Measurements from ENCODE around the gene LRRC72.

DNA sequence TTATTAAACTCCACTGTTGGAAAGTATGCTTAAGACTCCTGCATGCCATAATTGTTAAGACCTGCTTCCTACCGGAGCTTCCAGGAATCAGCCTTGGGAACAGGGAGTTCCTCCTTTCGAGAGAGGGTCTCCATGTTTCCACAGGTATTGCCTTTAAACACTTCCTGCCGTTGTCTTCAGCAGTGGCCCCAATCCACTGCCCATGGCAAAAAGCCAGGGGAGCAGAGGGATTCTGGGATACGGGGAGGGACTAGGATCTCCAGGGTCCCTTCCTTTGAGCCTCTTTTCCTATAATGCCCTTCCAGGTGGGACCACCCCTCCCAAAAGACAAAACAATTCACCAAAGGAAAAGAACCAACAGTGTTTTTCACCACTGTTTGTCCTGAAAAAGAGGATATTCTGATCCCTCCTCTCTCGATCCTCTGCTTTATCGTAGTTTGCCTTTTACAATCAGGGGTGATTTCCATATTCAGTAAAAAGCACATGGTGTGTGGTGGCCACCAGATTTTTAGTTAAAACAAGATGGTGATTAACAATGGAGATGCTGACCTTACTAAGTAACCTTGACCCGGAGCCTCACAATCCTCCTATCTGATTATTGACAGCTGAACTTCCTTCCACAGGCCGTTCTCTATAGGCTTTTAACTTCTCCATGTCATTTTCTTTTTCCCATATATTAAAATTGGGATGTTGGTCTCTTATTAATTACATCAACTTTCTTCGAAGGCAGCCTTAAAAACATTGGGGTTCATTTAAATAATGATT lies 36.0 kb downstream of the LRRC72 start:
- TF ChIP-seq CSDC2 (CRISPR knock-in tag; IDR thresholded peaks at IDR 0.05): no peak
- no peak for TF ChIP-seq ZFP3 (CRISPR knock-in tag; IDR thresholded peaks at IDR 0.05)
- TF ChIP-seq, protein P1, sequence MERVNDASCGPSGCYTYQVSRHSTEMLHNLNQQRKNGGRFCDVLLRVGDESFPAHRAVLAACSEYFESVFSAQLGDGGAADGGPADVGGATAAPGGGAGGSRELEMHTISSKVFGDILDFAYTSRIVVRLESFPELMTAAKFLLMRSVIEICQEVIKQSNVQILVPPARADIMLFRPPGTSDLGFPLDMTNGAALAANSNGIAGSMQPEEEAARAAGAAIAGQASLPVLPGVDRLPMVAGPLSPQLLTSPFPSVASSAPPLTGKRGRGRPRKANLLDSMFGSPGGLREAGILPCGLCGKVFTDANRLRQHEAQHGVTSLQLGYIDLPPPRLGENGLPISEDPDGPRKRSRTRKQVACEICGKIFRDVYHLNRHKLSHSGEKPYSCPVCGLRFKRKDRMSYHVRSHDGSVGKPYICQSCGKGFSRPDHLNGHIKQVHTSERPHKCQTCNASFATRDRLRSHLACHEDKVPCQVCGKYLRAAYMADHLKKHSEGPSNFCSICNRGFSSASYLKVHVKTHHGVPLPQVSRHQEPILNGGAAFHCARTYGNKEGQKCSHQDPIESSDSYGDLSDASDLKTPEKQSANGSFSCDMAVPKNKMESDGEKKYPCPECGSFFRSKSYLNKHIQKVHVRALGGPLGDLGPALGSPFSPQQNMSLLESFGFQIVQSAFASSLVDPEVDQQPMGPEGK (CRISPR knock-in tag; IDR thresholded peaks at IDR 0.05; ENCODE audit: borderline replicate concordance): no peak
- no peak for TF ChIP-seq ZNF8 (CRISPR knock-in tag; IDR thresholded peaks at IDR 0.05)
- no peak for TF ChIP-seq OSR1 (CRISPR knock-in tag; IDR thresholded peaks at IDR 0.05)
- no peak for TF ChIP-seq TCF4 (CRISPR knock-in tag; IDR thresholded peaks at IDR 0.05; ENCODE audit: borderline replicate concordance)
- no peak for TF ChIP-seq ZFP30 (CRISPR knock-in tag; IDR thresholded peaks at IDR 0.05)
- TF ChIP-seq, protein P2, sequence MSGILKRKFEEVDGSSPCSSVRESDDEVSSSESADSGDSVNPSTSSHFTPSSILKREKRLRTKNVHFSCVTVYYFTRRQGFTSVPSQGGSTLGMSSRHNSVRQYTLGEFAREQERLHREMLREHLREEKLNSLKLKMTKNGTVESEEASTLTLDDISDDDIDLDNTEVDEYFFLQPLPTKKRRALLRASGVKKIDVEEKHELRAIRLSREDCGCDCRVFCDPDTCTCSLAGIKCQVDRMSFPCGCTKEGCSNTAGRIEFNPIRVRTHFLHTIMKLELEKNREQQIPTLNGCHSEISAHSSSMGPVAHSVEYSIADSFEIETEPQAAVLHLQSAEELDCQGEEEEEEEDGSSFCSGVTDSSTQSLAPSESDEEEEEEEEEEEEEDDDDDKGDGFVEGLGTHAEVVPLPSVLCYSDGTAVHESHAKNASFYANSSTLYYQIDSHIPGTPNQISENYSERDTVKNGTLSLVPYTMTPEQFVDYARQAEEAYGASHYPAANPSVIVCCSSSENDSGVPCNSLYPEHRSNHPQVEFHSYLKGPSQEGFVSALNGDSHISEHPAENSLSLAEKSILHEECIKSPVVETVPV (CRISPR knock-in tag; IDR thresholded peaks at IDR 0.05): no peak
- no peak for TF ChIP-seq ARNTL (CRISPR knock-in tag; IDR thresholded peaks at IDR 0.05; ENCODE audit: borderline replicate concordance, low read depth)
